Osteocyte (in vitro differentiated cells): Measurements from ENCODE around the gene PLG. TPM values are rescaled to one million over a fixed set of nuclear protein-coding genes. Genes with fewer than 3 reads are reported as not detected.
A peak's percentile ranks its signal among the peaks of the same experiment; 100 is the strongest.
"Not testable (repeated sequence)": the region's sequence is repeated elsewhere in the genome, so short reads cannot be mapped to it uniquely, and the experiment has no call there.

Source experiments
- DNase-seq: peaks from one replicate; pipeline ENCODE4 v3.0.0; 2021; ENCODE audit warnings: mixed read lengths; ENCODE audit not compliant: unreplicated experiment; ENCODE audit errors: extremely low spot score
- H3K27ac Mint-ChIP-seq: one replicate; pipeline ENCODE4 v1.8.0; 2021; ENCODE audit warnings: mild to moderate bottlenecking, mixed read lengths; ENCODE audit not compliant: unreplicated experiment
- H3K27me3 Mint-ChIP-seq: one replicate; pipeline ENCODE4 v1.8.0; 2021; ENCODE audit warnings: mixed read lengths; ENCODE audit not compliant: unreplicated experiment
- H3K36me3 Mint-ChIP-seq: one replicate; pipeline ENCODE4 v1.8.0; 2021; ENCODE audit warnings: mixed read lengths; ENCODE audit not compliant: unreplicated experiment
- H3K4me1 Mint-ChIP-seq: one replicate; pipeline ENCODE4 v1.8.0; 2021; ENCODE audit warnings: mixed read lengths; ENCODE audit not compliant: unreplicated experiment
- H3K4me3 Mint-ChIP-seq: one replicate; pipeline ENCODE4 v1.8.0; 2021; ENCODE audit warnings: mild to moderate bottlenecking, moderate library complexity, mixed read lengths; ENCODE audit not compliant: unreplicated experiment
- H3K9me3 Mint-ChIP-seq: one replicate; pipeline ENCODE4 v1.8.0; 2021; ENCODE audit warnings: mixed read lengths; ENCODE audit not compliant: unreplicated experiment
- total RNA-seq: library from RNA; stranded (reverse); gene quantifications from 2 replicates; pipeline ENCODE4 v1.2.1, GENCODE V29; 2021
- TF ChIP-seq, protein P1 (sequence below): fragments of 200-600 bp; sonication (generic); IDR thresholded peaks from 2 replicates; pipeline ENCODE4 v1.5.0; 2021; ENCODE audit warnings: antibody characterized with exemption, mild to moderate bottlenecking, moderate library complexity

The PLG gene
- total RNA-seq, 1 donor from 2014 or later: not detected

DNA sequence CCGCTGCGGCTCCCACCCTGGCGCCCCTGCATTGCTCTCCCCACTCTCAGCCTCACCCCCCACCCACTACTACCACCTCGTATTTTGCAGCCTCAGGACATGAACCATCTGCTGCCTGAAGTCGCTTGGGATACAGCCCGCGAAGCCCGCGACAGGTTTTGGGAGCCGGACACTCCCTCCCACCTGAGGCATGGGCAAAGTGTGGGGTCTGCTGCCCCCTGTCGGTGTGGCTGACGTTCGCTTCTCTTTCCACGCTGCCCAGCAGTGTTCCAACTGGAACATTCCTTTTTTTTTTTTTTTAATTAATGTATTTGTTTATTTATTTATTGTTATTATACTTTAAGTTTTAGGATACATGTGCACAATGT is 22.7 kb upstream of the PLG start:
- Mint-ChIP-seq H3K4me3 (no peak overlapping the region), H3K36me3 (no peaks in the 10 kb centered on the region), H3K4me1 (no peaks in the 10 kb centered on the region), H3K9me3 (peaks cover 8% of the 10 kb centered on the region), H3K27me3 (no peaks in the 10 kb centered on the region), H3K27ac (no peak overlapping the region)
- DNase-seq: no peak
- TF ChIP-seq, protein P1, sequence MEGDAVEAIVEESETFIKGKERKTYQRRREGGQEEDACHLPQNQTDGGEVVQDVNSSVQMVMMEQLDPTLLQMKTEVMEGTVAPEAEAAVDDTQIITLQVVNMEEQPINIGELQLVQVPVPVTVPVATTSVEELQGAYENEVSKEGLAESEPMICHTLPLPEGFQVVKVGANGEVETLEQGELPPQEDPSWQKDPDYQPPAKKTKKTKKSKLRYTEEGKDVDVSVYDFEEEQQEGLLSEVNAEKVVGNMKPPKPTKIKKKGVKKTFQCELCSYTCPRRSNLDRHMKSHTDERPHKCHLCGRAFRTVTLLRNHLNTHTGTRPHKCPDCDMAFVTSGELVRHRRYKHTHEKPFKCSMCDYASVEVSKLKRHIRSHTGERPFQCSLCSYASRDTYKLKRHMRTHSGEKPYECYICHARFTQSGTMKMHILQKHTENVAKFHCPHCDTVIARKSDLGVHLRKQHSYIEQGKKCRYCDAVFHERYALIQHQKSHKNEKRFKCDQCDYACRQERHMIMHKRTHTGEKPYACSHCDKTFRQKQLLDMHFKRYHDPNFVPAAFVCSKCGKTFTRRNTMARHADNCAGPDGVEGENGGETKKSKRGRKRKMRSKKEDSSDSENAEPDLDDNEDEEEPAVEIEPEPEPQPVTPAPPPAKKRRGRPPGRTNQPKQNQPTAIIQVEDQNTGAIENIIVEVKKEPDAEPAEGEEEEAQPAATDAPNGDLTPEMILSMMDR: peak; percentile 15

DNA sequence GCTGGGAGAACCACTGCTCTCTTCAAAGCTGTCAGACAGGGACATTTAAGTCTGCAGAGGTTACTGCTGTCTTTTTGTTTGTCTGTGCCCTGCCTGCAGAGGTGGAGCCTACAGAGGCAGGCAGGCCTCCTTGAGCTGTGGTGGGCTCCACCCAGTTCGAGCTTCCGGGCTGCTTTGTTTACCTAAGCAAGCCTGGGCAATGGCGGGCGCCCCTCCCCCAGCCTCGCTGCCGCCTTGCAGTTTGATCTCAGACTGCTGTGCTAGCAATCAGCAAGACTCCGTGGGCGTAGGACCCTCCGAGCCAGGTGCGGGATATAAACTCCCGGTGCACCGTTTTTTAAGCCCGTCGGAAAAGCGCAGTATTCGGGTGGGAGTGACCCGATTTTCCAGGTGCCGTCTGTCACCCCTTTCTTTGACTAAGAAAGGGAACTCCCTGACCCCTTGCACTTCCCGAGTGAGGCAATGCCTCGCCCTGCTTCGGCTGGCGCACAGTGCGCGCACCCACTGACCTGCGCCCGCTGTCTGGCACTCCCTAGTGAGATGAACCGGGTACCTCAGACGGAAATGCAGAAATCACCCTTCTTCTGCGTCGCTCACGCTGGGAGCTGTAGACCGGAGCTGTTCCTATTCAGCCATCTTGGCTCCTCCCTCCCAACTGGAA is 16.8 kb upstream of the PLG start:
- peaks cover 13% of the 10 kb centered on the region for H3K9me3 Mint-ChIP-seq
- not testable (repeated sequence) for H3K27ac Mint-ChIP-seq, DNase-seq, H3K4me1 Mint-ChIP-seq, H3K36me3 Mint-ChIP-seq, H3K4me3 Mint-ChIP-seq, H3K27me3 Mint-ChIP-seq

DNA sequence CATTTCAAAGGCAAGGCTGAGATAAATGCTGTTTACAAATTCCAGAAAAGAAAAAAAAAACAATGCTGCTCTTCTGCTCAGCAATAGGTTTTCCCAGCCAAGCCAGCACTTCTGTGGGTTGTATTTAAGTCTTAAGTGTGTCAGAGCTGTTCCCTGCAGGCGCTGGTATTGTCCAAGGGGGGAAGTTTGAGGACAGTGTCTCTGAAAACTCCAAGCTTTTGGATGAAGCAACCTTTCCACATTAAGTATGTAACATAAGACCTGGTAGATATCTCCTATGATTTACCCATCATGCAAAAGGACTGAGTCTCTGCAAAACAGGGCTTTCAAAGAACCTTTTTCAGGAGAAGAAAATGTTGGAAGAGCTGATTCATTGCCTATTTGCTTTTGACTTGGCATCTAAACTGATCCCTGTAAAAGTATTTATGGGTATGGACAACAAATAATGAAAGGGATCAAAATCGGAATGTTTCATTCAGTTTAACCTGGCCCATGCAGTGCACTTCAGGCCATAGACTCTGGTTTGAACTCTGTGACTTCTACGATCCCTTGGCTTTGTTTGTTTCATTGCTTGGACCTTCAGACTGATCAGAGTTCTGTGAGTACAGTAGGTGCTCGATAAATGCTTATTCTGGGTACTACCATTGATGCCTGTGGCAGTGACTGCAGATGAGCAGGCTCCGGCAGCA is 16.1 kb upstream of the PLG start:
- H3K4me1 Mint-ChIP-seq: no peaks in the 10 kb centered on the region
- H3K27ac Mint-ChIP-seq: no peak overlapping the region
- no peaks in the 10 kb centered on the region for H3K27me3 Mint-ChIP-seq
- DNase-seq: no peak
- no peaks in the 10 kb centered on the region for H3K36me3 Mint-ChIP-seq
- no peak overlapping the region for H3K4me3 Mint-ChIP-seq
- peaks cover 16% of the 10 kb centered on the region for H3K9me3 Mint-ChIP-seq
- TF ChIP-seq, protein P1: no peak

DNA sequence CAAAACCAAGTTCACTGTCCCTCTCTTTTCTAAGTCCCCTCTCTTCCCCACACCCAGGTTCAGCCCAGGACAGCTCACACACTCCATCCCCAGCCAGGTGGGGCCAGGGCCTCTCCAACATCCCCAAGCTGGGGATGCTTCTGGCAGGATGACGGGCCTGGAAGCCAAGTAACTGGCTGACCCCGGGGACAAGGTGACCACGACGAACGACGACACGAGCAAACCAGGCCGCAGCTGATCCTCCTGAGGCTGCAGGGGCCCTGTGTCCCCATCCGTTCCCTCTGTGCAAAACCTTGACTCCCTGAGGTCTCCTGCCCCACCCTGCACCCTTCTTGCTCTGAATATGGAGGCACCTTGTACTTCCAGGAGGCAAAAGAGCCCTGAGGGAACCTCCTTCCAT is 11.6 kb upstream of the PLG start:
- TF ChIP-seq, protein P1: no peak

DNA sequence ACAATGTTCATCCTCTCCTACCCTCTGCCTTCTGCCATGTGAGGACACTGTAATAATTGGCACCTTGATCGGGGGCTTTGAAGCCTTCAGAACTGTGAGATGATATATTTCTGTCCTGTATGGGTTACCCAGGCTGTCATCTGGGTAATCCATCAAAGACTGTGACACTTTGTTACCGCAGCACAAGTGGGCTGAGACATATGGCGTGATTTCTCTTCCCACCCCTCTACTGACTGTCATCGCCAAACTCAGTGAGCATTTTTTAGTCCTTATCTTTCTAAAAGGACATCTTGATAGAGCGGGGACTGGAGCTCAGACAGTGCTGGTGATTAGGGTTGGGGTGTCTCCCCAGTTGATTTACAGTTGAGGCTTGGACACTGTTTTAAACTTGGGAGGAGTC is 10.4 kb upstream of the PLG start:
- H3K4me1 Mint-ChIP-seq: no peaks in the 10 kb centered on the region
- no peak overlapping the region for H3K4me3 Mint-ChIP-seq
- TF ChIP-seq, protein P1: no peak
- no peak for DNase-seq
- peaks cover 27% of the 10 kb centered on the region for H3K9me3 Mint-ChIP-seq
- H3K27ac Mint-ChIP-seq: no peak overlapping the region
- H3K27me3 Mint-ChIP-seq: no peaks in the 10 kb centered on the region
- H3K36me3 Mint-ChIP-seq: no peaks in the 10 kb centered on the region

More for the DNA sequence above, 11.6 kb upstream of the PLG start:
- Mint-ChIP-seq H3K36me3 (no peaks in the 10 kb centered on the region), H3K27ac (no peak overlapping the region), H3K9me3 (peaks cover 31% of the 10 kb centered on the region), H3K4me1 (no peaks in the 10 kb centered on the region), H3K27me3 (no peaks in the 10 kb centered on the region), H3K4me3 (no peak overlapping the region)
- DNase-seq: no peak
